CD4-positive, alpha-beta T cell treated with Interferon gamma for 1 hour (primary cell): ENCODE data around the gene NAALADL2.
"Not testable (repeated sequence)": the region's sequence is repeated elsewhere in the genome, so short reads cannot be mapped to it uniquely, and the experiment has no call there.

Experiments
- DNase-seq: peaks from one replicate; pipeline ENCODE4 v3.0.0-alpha.2; 2020

NAALADL2 gene

GRCh38 chr3:175728566-175728965 is 869.4 kb downstream of the NAALADL2 start:
- no peak for DNase-seq

GRCh38 chr3:175729466-175729865 is 870.3 kb downstream of the NAALADL2 start:
- no peak for DNase-seq

- no peak for DNase-seq
These were observed 872.4 kb downstream of the NAALADL2 start for GRCh38 chr3:175731543-175731942.

- DNase-seq = no peak
These were observed 872.9 kb downstream of the NAALADL2 start for GRCh38 chr3:175732017-175732416.

GRCh38 chr3:175735866-175736265 is 876.7 kb downstream of the NAALADL2 start:
- no peak for DNase-seq

- DNase-seq = no peak
These were observed 878.8 kb downstream of the NAALADL2 start for GRCh38 chr3:175737646-175738572.

GRCh38 chr3:175741951-175742350 is 882.8 kb downstream of the NAALADL2 start:
- DNase-seq = no peak

- no peak for DNase-seq
These were observed 884.7 kb downstream of the NAALADL2 start for GRCh38 chr3:175743733-175744400.

GRCh38 chr3:175746308-175746707 is 887.2 kb downstream of the NAALADL2 start:
- DNase-seq = no peak

- no peak for DNase-seq
These were observed 889.1 kb downstream of the NAALADL2 start for GRCh38 chr3:175748087-175748730.

GRCh38 chr3:175749981-175750380 is 890.8 kb downstream of the NAALADL2 start:
- DNase-seq = no peak

GRCh38 chr3:175751089-175751488 is 892.0 kb downstream of the NAALADL2 start:
- no peak for DNase-seq

- DNase-seq = no peak
These were observed 904.8 kb downstream of the NAALADL2 start for GRCh38 chr3:175763948-175764347.

GRCh38 chr3:175764722-175765121 is 905.6 kb downstream of the NAALADL2 start:
- DNase-seq = no peak

- no peak for DNase-seq
These were observed 911.3 kb downstream of the NAALADL2 start for GRCh38 chr3:175770426-175770825.

- DNase-seq = no peak
These were observed 918.4 kb downstream of the NAALADL2 start for GRCh38 chr3:175777495-175777894.

GRCh38 chr3:175777965-175778364 is 918.8 kb downstream of the NAALADL2 start:
- DNase-seq = no peak

GRCh38 chr3:175778994-175779393 is 919.9 kb downstream of the NAALADL2 start:
- no peak for DNase-seq

GRCh38 chr3:175787109-175787508 is 928.0 kb downstream of the NAALADL2 start:
- not testable (repeated sequence) for DNase-seq

- no peak for DNase-seq
These were observed 933.1 kb downstream of the NAALADL2 start for GRCh38 chr3:175792245-175792644.

- DNase-seq = no peak
These were observed 939.2 kb downstream of the NAALADL2 start for GRCh38 chr3:175798326-175798725.

- no peak for DNase-seq
These were observed 946.7 kb downstream of the NAALADL2 start for GRCh38 chr3:175805825-175806224.

- no peak for DNase-seq
These were observed 948.0 kb downstream of the NAALADL2 start for GRCh38 chr3:175807175-175807574.
